Measurements from ENCODE around the gene GABARAP.

The GABARAP gene

GRCh38 chr17:7283471-7284216 lies 41.4 kb upstream of the GABARAP start:
- no peak for TF ChIP-seq CTCF (IDR thresholded peaks at IDR 0.05; ENCODE audit: low read depth, low read length)
- no peak for DNase-seq (ENCODE audit: extremely low read depth, low read depth)

- no peak for DNase-seq (ENCODE audit: extremely low read depth, low read depth)
- no peak for TF ChIP-seq CTCF (IDR thresholded peaks at IDR 0.05; ENCODE audit: low read depth, low read length)
Observed at GRCh38 chr17:7282752-7283321, 40.6 kb upstream of the GABARAP start.

DNA sequence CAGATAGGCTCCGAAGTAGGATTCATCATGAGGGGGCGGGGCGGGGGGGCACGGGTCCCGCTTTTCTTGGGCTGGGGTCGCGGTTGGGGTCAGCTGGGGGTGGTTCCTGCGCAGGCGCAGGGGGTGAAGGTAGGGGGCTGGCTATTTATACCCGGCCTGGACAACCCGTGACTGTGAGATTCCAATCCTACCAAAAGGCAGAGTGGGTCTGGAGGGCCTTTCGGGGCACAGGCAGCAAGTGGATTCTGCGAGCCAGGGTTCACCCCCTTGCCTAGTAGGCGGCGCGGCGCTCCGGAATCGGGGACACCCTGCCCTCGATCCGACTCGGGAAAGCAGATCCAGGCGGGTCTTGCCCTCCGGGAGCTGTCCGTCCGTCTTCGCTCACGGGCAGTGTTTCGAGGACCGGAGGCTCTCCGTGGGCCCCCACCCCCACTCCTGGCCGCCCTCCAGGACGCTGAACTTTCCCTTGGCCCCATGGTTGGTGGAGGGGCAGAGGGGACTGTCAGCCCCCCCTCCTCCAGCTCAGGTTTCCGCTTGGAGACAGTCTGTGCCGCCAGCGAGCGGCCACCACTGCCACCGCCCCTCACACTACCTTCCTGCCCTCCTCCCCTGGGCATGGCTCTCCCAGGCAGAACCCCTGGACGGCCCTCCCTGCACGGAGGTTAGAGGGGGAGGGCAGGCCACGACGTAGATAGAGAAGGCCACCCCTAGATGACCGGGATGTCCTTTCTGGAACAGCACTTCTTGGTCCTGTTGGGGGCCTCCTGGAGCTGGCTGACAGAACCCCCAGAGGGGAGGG lies 39.9 kb upstream of the GABARAP start:
- no peak for TF ChIP-seq CTCF (IDR thresholded peaks at IDR 0.05; ENCODE audit: low read depth, low read length)
- DNase-seq (ENCODE audit: extremely low read depth, low read depth), result no peak

DNA sequence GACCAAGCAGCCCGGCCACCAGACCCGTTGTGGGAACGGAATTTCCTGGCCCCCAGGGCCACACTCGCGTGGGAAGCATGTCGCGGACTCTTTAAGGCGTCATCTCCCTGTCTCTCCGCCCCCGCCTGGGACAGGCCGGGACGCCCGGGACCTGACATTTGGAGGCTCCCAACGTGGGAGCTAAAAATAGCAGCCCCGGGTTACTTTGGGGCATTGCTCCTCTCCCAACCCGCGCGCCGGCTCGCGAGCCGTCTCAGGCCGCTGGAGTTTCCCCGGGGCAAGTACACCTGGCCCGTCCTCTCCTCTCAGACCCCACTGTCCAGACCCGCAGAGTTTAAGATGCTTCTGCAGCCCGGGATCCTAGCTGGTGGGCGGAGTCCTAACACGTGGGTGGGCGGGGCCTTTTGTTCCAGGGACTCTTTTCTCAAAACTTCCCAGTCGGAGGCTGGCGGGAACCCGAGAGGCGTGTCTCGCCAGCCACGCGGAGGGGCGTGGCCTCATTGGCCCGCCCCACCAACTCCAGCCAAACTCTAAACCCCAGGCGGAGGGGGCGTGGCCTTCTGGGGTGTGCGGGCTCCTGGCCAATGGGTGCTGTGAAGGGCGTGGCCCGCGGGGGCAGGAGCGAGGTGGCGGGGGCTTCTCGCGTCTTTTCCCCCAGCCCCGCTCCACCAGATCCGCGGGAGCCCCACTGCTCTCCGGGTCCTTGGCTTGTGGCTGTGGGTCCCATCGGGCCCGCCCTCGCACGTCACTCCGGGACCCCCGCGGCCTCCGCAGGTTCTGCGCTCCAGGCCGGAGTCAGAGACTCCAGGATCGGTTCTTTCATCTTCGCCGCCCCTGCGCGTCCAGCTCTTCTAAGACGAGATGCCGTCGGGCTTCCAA lies 39.1 kb upstream of the GABARAP start, which contains the start of gene SLC2A4:
Gene SLC2A4 (plus strand): TSS at position 645 of the 879 bp plus-strand sequence. CDS start 217 bp downstream, at position 862.
- DNase-seq (ENCODE audit: extremely low read depth, low read depth), result peak; percentile 77
- TF ChIP-seq CTCF (IDR thresholded peaks at IDR 0.05; ENCODE audit: low read depth, low read length), result no peak

GRCh38 chr17:7280519-7281073 lies 38.3 kb upstream of the GABARAP start:
- peak; percentile 48 for DNase-seq (ENCODE audit: extremely low read depth, low read depth)
- TF ChIP-seq CTCF (IDR thresholded peaks at IDR 0.05; ENCODE audit: low read depth, low read length), result peak; percentile 96

- DNase-seq (ENCODE audit: extremely low read depth, low read depth), result no peak
- TF ChIP-seq CTCF (IDR thresholded peaks at IDR 0.05; ENCODE audit: low read depth, low read length), result no peak
Observed at GRCh38 chr17:7279448-7279847, 37.2 kb upstream of the GABARAP start.

Measured in AG09319 (cell line).